Lung microvascular endothelial cell (primary cell): ENCODE results near the gene NUP107. TPM values are rescaled to one million over a fixed set of nuclear protein-coding genes. Genes with fewer than 3 reads are reported as not detected.

Source experiments
- total RNA-seq: library from RNA; depleted of rRNA; stranded (reverse); fragments of >200 nt; gene quantifications from 2 replicates; pipeline ENCODE4 v1.2.1, GENCODE V29; 2014

The NUP107 gene
- total RNA-seq, 1 donor from 2014 or later: 21.0 TPM

Other genes with a start within 250 kb of the NUP107 start
- 92.2 and 134 TPM in 2 replicates for gene RAP1B, start 76.1 kb upstream of the NUP107 start, total RNA-seq
- gene SLC35E3, start 59.2 kb downstream of the NUP107 start, total RNA-seq: 2.0 and 2.8 TPM in 2 replicates
- 71.6 and 196 TPM in 2 replicates for gene MDM2, start 121.2 kb downstream of the NUP107 start, total RNA-seq
- under 0.01 and 0.44 TPM in 2 replicates for gene CPM, start 246.2 kb downstream of the NUP107 start, total RNA-seq